ENCODE results near the gene MRPL48.
"Not testable (repeated sequence)": the region's sequence is repeated elsewhere in the genome, so short reads cannot be mapped to it uniquely, and the experiment has no call there.

Gene MRPL48

DNA sequence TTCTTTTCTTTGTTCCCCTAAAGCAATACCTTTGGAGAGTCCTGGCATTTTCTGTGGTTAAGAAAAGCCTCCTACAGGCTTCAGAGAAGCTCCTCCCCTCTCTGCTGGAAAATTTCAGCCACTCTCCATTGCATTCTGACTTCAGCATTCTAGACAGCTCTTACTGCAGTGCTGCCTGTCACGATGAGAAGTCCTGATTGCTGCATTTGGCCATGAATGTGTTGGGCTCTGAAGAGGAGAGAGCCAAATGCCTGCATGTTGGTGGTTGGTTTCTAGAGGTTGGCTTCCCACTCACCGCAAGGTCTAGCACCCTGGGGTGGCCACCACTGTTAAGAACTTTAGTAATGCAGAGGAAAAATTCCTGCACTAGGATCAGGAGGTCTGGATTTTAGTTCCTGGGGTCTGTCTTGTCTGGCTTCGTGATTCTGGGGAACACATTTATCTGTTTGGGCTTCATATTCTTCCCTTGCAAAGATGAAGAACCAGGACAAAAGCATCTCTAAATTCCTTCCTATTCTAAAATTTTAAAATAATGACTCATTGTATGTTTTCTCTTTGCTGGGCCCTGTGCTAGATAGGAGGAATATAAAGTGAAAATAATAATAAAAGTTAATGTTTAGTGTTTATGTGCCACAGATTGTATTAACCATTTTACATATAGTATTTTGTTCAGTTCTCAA is 50.9 kb downstream of the MRPL48 start:
- DNase-seq (ENCODE audit: low read depth in 2 of 2), result no peak

DNA sequence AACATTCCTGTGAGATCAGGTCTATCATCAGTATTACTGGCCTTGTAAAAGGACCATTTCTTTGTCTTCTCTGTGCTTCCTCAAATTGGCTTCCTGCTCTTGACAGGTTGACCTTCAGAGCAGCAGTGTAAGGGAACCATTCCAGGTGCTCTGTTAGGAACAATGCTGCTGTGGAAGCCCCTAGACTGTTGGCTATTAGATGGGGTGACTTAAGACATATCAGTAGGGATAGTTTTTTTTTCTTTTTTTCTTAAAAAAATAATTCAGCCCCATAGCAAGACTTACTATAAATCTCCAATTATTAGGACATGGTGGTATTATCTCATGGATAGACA is 51.4 kb downstream of the MRPL48 start:
- no peak for DNase-seq (ENCODE audit: low read depth in 2 of 2)

DNA sequence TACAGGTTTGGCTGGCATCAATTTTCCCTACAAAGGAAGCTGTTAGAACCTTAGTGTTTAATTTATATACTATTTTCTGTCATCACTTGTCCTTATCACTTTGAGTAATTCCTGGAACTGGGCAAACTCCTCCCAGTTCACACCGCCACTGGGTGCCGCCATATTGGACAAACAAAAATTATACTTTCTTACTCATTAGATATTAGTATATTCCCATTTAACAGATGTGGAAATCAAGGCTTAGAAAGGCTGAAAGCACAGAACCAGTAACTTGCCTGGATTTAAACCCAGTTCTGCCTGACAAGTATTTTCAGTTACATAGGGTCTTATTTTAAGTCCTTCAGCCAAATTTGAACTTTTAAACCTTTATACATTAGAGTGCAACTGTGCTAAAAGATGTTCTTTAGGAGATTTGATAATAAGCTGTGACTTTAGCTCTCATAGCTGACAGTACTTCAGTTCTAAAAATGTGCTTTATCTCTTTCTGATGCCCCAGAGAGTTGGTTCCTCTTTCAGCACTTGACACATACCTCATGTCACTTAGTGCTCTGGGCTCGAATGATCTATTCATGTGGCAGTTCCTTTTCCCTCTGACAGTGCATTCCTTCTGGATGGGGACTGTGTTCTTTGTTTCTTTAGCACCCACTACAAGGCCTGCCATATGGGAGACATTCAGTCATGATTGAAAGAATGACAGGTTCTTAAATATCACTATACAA is 63.5 kb downstream of the MRPL48 start:
- no peak for DNase-seq (ENCODE audit: low read depth in 2 of 2)

DNA sequence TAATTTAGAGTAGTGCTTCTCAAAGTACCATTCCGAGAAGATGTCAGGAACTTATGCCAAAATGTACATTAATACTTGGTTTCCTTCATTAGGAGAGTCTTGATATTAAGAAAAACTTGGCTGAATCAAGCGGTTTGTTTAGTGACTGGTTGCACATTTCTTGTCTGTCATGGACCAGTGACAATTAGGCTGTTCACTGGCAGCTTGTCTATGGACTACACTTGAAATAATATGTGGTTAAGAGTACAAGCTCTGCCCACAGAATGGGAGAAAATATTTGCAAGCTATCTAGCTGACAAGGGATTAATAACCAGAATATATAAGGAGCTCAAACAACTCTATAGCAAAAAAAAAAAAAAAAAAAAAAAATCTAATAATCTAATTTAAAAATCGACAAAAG is 64.4 kb downstream of the MRPL48 start:
- no peak for DNase-seq (ENCODE audit: low read depth in 2 of 2)

DNA sequence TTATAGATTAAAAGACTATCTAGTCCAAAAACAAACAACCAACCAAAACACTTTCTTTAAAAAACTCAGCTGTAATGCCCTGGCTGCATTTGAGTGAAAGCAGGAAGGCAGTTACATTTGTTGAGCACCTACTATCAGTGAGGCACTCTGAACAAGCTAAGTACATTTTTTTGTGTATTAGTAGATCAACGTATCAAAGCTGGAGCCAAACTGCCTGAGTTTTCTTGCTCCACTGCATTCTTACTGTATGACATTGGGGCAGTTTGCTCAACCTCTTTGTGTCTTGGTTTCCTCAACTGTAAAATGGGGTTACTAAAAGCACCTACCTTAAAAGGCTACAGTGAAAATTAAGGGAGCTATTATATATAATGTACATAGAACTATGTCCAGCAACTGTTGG is 67.0 kb downstream of the MRPL48 start:
- no peak for DNase-seq (ENCODE audit: low read depth in 2 of 2)

DNA sequence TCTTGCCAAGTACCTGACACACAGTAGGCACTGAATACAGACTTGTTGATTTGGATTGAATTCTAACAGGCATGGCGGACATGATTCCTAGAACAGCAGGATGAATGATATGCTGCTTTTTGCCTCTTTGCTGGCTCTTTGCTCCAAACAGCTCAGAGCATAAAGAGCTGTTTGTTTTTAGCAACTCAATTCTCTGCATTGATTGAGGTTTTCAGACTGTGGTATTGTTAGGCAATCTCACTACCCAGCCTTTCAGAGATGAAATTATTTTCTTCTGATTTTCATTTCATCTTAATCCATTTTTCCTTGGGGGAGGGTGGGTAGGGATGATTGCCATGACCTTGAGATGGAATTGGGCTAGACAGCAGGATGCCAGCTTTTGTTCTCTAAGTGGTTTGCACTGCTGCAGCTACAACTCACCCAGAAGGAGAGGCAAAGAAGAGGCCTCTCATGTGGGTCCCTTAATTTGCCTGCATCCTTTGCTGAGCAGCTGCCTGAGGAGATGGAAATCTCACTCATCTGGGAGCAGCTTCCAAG is 68.4 kb downstream of the MRPL48 start:
- DNase-seq (ENCODE audit: low read depth in 2 of 2), result no peak

DNA sequence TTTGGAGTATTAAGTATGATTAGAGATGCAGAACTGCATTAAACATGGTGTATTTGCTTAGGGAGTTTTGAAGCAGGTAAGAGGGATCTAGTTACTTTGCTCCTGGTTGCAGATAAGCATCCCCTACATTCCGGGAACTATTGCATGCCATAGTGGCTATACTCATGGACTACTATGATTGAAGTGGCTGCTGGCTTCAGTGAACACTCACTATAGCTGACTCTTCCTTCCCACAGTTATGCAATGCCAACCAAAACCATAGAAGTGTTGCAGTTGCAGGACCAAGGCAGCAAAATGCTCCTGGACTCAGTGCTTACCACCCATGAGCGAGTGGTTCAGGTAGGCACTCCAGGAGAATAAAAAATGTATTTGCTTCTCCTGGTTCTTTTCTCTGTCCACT is 72.0 kb downstream of the MRPL48 start:
- DNase-seq (ENCODE audit: low read depth in 2 of 2), result no peak

DNA sequence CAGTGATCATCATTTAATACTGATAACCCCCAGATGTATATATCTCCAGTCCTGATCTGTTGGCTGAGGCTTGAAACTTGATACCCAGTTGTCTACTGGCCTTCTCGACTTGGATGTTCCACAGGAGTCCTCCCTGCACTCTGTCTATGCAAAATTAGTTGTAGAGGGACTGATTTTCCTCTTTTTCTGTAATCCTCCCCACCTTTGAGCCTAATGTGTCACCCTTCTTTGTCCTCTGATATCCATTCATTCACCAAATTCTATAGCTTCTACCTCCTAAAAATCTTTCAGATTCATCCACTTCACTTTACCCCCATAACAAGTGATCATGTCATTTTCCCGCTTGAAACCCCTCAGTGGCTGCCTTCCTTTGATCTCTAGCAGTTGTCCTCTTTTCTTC is 72.5 kb downstream of the MRPL48 start:
- DNase-seq (ENCODE audit: low read depth in 2 of 2), result no peak

DNA sequence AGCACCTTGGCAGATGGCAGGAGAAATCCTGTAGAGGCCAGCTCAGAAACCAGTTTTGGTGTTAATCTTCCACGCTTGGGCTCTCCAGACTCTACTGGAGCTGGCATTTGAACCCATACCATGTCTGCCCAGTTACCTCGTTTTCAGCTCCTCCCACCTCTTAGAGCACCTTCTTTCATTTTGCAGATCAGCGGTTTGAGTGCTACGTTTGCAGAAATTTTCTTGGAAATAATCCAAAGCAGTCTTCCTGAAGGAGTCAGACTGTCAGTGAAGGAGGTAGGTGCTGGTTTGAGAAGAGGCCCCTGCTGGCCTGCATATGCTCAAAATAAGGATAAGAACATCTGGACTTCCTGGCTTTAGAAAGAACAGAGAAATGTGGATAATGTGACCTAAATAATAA is 75.3 kb downstream of the MRPL48 start:
- DNase-seq (ENCODE audit: low read depth in 2 of 2), result no peak

DNA sequence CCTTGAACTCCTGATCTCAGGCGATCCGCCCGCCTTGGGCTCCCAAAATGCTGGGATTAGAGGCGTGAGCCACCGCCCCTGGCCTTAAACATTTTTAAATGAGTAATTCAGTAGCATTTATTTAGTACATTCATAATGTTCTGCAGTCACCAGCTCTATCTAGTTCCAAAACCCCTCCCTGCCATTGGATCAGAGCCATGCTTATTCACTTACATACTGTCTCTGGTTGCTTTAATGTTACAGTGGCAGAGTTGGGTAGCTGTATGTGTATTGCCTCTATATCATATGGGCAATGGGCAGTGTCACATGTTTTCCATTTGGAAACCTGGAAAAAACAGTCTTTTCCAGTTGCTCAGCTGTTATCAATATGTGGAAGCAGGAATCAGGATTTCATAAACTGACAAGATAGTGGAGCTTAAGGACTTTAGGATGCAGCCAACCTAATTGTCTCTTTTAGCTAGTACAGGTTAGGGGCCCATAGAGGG is 78.5 kb downstream of the MRPL48 start:
- no peak for DNase-seq (ENCODE audit: low read depth in 2 of 2)

DNA sequence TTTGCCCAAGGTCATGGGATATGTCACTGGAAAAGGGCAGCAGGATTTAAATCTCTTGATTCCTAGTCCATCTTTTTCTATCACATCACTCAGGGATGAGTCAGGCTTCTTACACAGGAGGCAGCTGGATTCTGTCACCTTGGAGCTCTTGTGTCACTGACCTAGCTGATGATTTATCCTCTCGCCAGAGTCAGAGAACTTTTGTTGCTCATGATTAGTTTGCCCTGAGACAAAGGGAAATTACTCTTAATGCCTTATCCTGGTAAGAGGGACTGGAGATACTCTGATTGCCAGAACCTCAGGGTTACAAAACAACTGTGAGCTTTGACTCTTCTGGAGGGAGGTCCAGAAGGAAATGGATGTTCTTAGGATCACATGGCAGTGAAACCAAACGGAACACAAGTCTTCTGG is 78.9 kb downstream of the MRPL48 start:
- no peak for DNase-seq (ENCODE audit: low read depth in 2 of 2)

DNA sequence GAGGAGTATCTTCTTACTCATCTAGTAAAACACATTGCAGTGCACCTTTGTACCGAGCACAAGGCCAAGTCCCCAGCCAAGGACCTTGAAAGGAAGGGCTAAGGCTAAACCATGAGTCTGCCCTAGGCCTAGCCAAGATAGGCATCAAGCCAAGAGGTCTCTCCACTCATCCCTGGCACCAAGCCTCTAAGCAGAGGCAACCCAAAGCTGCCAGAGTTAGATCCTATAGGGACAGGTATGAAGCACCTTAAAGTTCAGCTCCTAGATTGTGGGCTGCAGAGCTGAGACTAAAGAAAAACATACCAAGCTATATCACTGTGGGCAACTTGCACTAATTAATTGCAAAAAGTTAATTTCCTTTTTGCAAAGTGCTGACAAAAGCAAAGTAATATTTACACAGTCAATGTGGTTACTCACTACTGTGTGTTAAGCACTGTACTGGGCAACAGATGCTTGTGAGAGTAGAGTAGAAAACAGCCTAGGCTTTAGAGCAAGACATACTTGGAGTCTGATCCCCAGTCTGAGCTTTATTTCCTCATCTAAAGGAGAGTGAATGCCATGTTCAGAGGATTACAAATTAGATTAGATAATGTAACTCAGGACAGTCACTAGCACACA is 81.8 kb downstream of the MRPL48 start:
- no peak for DNase-seq (ENCODE audit: low read depth in 2 of 2)

DNA sequence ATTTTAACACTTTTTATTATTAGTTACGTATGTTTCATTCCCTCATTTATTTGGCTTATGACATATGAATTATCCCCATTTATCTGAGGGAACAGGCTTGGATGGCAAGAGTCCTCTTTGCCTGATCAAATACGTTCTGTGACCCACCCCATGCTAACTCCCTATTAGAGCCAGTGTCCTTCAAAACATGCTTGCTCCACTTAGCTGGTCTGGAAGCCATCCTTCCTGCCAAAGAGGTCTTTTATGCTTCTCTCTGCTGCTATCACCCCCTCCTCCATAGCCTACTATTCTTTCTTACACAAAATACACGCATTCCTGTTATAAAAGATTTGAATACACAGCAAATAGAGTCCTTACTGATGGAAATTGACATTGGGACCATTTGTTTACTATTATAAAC is 82.6 kb downstream of the MRPL48 start:
- DNase-seq (ENCODE audit: low read depth in 2 of 2), result no peak

DNA sequence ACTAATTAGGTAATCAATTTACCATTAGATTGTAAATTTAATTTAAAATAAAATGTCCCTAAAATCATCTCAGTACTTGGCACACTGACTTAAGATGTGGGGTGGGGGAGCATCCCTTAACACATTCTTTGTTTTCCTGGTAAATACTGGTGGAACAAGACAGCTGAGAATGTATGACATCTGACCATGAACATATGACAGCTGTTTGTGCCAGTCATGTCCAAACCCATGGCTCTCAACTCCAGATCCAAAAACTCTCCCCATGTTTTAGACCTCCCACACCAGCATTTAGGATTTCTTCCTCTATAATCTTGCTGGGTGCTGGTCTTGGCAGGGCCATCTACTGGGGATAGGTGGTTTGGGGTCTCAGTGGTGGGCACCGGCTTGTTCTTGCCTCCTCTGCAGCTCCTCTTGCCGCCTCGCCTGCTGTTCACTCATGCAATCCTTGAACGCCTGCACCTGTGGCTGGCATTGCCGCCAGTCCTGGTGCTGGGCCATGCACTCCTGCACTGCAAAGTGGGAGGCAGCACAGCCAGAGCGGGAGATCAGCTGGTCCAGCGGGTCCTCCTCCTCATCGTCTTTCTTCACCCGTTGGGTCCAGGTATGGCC is 85.2 kb downstream of the MRPL48 start:
- no peak for DNase-seq (ENCODE audit: low read depth in 2 of 2)

DNA sequence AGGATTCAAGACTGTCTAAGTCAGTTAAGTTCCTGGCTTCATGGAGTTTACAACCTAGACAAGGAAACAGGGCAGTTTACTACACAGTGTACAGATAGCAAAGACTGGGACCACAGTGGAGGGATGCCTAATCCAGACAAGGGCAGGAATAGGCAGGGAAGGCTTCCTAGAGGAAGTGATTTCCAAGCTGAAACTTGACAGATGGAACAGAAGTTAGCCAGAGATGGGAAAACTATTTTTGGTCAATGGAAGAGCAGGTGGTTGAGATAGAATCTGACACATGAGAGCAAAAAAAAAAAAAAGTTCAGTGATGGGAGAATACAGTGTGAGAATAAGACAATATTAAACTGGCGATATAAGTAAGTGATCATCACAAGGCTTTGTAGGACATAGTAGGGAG is 87.7 kb downstream of the MRPL48 start:
- DNase-seq (ENCODE audit: low read depth in 2 of 2), result no peak

DNA sequence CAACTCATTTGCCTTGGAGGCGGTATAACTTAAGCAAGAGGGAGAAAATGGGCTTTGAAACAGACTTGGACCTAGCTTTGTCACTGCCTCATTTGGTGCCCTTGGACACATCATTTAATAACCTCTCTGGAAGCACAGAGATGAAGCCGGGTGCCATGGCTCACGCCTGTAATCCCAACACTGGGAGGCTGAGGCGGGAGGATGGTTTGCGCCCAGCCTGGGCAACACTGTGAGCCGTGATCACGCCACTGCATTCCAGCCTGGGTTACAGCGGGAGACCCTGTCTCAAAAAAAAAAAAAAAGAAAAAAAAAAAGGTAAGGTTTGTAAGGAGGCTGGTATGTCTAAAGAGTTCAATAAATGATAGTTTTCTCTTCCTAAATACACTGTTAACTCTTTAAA is 88.2 kb downstream of the MRPL48 start:
- no peak for DNase-seq (ENCODE audit: low read depth in 2 of 2)

DNA sequence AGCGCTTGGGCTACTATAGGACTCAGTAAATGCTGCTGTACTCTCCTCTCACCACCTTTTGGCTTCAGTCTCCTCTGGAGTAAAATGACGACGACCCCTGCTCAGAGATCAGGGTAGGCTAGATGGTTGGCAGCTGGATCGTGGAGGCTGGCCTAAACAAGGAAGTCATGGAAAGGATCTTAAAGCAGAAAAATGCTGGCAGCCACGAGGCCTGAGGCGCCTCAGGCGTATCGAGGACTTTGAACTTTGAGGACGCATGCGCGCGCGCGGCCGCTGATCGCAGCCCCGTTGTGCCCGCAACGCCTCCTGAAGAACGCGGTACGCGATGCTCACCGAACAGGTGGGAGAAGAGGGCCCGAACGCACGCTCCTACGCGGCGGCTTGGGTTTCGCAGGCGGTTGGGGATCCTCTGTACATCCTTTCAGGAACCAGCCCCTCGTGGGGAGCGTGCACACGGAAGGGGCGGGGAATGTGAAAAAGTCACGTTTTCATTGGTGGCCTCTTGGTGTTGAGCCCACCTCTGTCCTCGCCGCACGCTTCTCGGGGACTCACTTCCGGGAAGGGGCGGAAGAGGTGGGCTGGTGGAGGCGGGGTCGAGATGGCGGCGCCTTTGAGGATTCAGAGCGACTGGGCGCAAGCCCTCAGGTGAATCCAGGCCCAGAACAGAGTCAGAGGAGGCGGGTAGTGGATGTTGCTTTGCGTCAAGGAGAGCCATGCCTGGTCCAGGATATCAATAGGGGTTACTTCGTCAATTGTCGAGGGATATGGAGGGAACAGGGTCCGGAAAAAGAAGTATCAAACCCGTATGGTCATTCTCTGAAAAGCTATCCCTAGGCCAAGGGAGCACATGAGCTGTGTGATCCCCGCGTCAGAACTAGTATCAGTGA is 89.0 kb downstream of the MRPL48 start, which contains the start of the genes COA4 and PAAF1:
Gene COA4, minus strand, starts transcription at position 423 of the 887 bp plus-strand sequence. CDS start 3,468 bp downstream, outside the sequence.
Gene PAAF1, plus strand, starts transcription at position 576 of the 887 bp plus-strand sequence. Its CDS starts 23 bp downstream, at position 599.
- peak; percentile 86 to 91 for DNase-seq (ENCODE audit: low read depth in 2 of 2)

DNA sequence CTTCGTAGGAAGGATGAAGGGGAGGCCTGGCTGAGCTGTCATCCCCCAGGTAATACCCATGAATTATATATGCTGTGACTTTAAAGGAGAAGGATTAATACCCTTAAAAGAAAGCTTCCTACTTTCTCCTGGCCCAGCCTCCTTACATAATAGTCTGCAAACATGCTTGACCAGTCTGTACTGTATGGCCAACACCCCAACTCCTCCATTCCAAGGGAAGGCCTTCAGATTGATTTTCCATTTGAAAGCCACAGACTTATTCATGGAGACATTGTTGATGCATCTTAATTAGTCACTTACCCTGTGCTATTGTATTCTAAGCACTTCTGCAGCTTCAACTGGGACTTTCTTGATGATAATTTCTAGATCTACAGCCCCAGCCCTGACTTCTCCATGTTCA is 91.1 kb downstream of the MRPL48 start:
- DNase-seq (ENCODE audit: low read depth in 2 of 2), result no peak

DNA sequence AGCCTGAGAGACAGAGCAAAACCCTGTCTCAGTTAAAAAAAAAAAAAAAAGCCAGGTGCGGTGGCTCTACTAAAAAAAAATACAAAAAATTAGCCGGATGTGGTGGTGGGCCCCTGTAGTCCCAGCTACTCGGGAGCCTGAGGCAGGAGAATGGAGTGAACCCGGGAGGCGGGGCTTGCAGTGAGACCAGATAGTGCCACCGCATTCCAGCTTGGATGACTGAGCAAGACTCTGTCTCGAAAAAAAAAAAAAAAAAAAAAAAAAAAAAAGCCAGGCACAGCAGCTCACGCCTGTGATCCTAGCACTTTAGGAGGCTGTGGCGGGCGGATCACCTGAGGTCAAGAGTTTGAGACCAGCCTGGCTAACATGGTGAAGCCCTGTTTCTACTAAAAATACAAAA is 92.8 kb downstream of the MRPL48 start:
- not testable (repeated sequence) for DNase-seq (ENCODE audit: low read depth in 2 of 2)

DNA sequence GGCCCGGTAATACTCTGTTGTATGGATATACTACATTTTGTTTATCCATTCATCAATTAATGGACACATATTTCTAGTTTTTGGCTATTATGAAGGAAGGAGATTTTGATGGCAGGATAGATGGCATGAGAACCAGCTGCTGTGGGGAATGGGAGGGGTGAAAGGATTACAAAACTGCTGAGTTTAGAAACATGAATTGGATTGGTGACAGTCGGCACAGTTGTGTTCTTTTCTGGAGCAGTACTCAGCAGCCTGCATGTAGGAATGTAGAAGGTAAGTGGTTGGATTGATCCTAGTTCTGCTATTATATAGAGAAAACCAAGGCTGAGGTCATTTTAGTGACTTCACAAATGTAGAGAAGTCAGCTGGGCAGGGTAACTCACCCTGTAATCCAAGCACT is 96.2 kb downstream of the MRPL48 start:
- DNase-seq (ENCODE audit: low read depth in 2 of 2), result no peak

DNA sequence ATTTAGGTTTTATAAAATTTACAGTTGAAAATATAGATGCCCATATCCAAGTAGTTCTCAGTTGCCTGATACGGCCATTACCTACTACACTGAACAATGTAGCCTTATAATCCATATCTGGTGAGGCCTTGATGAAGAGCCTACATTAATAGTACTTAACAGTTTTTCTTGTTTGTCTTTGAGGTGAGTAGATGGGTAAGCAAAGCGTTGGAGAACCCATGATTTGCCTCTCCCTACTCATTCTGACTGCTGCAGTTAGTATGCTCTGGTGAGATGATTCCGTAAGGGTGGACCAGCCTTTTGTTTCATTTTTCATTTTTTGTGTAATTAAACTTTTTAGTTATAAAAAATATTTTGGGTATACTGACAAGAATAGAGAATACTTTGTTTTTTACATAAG is 100.6 kb downstream of the MRPL48 start:
- DNase-seq (ENCODE audit: low read depth in 2 of 2), result no peak
